Activated T-cell treated with anti-CD3 and anti-CD28 coated beads for 48 hours (primary cell): ENCODE results near the gene PNPLA7.
A peak's percentile ranks its signal among the peaks of the same experiment; 100 is the strongest.
"Not testable (repeated sequence)": the region's sequence is repeated elsewhere in the genome, so short reads cannot be mapped to it uniquely, and the experiment has no call there.

ENCODE experiments used
- DNase-seq: peaks from one replicate; pipeline ENCODE4 v3.0.0-alpha.2; 2020; ENCODE audit warnings: low read depth

Gene PNPLA7

DNA sequence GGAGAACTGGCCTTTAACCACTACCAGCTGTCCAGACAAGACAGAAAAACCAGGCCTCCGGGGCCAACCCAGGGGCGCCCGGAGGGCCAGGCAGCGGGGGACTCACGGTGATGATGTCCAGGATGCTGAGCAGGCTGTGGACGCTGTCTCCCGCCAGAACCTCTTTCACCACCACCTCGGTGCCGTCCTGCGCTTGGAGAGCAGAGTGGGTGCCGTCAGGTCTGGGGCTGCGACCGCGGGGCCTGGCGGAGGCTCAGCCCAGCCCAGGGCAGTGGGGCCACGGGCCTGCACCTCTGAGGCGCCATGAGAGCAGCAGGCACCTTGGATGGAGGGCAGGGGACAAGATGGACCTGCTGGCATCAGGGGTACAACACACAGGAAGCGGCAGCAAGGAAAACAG lies 9.7 kb downstream of the PNPLA7 start:
- DNase-seq: no peak

DNA sequence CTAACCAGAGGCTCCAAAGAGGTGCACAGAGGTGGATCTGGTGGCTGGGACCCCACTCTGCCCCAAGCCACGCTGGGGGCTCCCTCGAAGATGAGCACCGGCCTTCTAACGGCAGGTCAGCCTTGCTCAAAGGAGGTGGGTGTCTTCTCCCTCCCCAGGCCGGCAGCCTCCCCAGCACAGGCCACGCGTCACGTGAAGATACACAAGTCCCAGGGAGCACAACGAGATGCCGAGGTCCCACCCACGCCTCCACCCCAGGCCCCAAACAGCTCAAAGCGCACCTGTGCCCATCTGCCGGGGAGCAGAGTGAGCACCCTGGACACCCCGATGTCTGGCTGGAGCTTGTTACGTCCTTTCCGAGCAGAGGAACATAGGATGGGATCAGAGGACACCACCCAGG lies 12.1 kb downstream of the PNPLA7 start:
- no peak for DNase-seq

DNA sequence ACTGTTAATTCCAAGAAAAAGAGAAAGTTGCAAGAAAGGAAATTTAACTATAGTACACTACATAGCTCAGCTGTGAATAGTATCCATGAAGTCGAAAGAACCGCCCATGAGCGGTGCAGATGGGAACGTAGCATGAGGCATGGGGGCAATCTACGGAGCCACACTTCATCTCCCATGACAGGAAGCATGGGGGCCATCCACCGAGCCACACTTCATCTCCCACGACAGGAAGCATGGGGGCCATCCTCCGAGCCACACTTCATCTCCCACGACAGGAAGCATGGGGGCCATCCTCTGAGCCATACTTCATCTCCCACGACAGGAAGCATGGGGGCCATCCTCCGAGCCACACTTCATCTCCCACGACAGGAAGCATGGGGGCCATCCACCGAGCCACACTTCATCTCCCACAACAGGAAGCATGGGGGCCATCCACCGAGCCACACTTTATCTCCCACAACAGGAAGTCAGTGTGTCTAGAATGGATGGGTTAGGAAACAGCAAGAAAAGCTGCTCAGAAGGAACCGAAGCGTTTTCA lies 13.5 kb downstream of the PNPLA7 start:
- DNase-seq: not testable (repeated sequence)

DNA sequence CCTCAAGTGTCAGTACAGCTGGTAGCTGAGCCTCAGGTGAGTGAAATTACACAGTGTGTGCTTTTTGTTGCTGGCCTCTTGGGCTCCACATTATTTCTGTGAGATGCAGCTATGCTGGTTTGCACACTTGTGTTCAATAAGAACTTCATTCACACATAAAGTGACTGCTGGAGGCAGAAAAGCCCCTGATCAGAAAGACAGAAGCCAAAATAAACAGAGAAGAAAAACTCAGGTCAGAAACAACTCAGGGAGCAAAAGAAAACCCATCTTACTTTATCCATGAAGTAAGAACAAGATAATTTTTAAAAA lies 15.1 kb downstream of the PNPLA7 start:
- peak; percentile 18 for DNase-seq

DNA sequence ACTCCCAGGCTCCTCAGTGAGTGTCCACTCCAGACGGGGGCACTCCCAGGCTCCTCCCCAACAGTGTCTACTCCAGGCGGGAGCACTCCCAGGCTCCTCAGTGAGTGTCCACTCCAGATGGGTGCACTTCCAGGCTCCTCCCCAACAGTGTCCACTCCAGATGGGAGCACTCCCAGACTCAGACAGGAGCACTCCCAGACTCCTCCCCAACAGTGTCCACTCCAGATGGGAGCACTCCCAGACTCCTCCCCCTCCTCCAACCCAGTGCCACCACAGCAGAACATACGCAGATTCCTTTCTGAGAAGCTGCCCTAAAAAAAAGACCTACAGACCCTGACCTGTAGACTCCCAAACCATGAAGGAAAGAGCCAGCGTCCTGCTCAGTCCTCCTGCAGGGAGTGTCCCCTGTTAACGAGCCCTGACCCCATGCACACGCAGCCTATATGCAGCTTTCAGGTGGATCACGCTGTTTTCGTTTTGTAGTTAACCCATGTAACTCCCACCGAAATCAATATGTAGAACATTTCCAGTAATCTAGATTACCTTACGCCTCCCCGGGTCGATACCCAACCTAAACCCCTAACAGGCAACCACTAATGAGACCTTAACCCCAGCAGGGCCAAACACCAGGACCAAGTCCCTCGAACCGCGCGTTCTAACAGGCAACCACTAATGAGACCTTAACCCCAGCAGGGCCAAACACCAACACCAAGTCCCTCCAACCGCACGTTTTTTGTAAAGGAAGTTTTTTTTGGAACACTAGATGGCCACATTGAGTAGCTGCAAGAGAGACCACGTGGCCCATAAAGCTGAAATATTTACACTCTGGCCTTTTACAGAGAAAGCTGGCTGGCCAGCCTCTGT lies 15.7 kb downstream of the PNPLA7 start:
- no peak for DNase-seq

DNA sequence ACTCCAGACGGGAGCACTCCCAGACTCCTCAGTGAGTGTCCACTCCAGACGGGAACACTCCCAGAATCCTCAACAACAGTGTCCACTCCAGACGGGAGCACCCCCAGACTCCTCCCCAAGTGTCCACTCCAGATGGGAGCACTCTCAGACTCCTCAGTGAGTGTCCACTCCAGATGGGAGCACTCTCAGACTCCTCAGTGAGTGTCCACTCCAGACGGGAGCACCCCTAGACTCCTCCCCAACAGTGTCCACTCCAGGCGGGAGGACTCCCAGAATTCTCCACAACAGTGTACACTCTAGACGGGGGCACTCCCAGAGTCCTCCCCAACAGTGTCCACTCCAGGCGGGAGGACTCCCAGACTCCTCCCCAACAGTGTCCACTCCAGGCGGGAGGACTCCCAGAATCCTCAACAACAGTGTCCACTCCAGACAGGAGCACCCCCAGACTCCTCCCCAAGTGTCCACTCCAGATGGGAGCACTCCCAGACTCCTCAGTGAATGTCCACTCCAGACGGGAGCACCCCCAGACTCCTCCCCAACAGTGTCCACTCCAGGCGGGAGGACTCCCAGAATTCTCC lies 17.2 kb downstream of the PNPLA7 start:
- not testable (repeated sequence) for DNase-seq

DNA sequence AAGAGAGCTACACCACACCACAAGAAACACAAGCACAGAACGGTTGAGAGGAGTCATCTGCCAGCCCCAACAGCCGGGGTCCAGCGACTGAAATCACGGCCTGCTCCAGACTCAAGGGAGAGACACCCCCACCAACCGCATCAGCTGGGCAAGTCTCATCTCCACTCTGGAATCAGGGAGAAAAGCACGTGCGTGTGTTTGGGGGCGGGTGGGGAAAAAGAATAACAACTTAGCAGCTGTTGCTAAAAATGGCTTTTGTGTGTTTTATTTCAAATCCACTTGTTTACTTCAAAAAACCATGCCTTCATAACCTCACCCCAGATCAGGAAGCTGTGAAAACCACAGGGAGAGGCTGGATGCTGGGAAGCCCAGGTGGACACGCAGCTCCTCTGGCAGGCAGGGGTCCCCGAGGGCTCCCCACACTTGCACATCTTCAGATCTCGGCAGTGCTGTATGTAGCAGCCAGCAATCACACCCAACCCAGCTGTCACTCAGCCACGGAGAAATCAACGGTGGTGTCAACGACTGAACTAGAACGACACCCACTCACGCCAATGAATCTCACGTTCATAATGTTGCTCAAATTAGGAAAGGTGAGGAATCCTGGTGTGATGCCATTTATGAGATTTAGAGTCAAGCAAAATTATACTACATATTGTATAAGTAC lies 19.0 kb downstream of the PNPLA7 start:
- no peak for DNase-seq

DNA sequence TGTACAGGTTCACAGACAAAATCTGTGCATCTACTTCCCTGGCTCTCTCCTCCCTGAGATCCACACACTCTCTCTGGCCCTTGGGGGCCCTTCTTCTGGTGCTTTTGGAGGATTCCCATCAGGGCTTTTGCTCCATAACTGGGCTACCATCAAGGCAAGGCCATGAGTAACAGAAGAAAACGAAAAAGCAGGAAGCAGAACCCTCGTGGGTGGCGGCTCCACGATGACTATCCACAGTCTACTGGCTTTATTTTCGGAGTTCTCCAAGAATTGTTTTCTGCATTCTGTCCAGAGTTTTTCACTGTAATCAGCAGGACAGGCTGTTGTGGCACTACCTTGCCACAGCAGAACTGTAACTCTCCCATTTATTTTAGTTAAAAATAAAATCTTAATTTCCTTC lies 19.9 kb downstream of the PNPLA7 start:
- DNase-seq: no peak

DNA sequence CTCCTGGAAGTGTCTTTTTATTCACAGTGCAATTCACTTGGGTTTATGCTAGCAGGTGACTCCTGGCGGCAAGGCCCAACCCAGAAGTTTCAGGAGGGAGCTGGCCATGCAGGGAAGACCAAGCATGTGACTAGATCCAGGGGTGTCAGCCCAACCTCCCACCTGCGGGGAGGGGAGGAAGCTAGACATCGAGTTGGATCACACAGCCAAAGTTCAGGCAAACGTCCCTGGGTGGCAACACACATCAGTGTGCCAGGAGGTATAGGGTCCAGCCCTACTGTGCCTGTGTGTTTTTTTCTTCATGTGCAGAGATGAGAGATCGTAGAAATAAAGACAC lies 25.3 kb downstream of the PNPLA7 start:
- DNase-seq: no peak

DNA sequence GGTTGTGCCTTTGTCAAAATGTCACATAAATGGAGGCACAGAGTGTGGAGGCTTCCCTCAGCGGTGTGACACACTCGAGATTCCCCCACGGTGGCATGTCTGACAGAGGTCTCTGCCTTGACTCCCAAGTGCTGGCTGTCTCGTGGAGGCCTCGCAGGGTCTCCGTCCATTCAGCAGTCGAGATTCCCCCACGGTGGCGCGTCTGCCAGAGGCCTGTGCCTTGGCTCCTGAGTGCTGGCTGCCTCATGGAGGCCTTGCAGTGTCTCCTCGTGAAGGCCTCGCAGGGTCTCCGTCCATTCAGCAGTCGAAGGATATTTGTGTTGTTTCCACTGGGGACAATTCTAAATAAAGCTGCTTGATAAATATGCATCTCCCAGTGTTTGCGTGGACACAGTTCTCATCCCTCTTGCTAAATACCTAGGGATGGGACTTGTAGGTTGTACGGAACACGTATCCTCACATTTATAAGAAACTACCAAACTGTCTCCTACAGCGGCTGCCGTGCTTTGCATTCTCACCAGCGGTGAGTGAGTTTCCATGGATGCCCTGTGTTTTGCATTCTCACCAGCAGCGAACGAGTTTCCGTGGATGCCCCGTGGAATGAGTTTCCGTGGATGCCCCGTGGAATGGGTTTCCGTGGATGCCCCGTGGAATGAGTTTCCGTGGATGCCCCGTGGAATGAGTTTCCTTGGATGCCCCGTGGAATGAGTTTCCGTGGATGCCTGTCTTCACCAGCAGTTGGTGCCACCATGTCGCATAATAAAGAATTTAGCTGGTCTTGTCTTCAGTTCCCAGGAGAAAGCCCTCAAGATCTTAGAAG lies 25.8 kb downstream of the PNPLA7 start:
- DNase-seq: no peak

DNA sequence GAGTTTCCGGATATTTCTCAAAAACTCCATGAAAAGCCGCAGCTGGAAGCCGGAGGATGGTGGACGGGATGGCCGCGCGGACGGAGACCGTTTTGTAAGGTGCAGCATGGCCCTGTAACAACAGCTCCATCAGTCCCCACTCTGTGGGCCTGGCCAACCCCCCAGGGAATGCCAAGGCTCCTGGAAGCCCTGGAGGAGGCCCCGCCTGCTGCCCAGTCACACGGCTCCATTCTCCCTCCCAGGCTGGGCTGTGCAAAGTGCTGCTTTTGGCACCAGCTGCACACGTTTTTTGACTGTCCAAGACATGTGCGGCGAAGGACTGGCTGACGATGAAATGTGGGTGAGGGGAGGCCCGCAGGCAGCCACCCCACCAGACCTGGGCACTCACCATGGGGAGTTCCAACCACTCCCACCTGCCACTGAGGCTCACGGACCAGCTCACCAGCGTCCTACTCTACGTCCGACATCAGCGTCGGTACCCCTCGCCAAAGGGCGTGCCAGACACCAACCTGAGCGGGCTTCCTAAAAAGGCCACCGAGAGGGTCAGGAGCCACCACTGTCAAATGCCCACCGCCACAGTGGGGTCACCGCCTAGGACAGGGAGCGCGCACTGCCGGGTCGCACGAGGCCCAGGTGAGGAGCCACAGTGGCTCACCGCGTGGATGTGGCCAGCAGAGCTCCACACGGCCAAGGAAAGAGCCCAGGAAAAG lies 27.3 kb downstream of the PNPLA7 start:
- DNase-seq: no peak

DNA sequence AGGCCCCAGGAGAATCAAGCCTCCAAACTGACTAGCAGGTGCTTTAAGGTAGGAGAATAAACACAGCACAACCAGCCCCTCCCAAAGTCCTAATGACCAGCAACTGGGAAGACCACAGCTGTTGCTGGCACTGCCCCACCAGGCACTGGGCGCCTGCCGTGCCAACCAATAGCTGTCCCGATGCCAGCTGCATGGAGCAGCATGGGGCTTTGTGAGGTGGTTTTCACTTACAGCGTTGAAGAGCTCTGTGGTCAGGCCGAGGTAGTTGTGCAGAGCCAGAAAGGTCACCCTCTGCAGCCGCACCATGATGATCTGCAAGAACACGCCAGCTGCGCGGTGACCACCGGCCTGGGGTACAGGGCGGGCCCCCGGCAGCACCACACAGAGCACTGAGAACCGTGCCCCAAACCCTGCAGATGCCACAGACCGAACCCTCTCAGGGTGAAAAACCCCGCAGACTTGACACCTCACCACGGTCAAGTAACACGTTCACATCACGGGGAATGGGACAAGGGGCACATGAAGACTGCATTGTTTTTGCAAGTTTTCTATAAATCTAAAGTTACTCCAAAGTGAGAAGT lies 28.7 kb downstream of the PNPLA7 start:
- DNase-seq: no peak

DNA sequence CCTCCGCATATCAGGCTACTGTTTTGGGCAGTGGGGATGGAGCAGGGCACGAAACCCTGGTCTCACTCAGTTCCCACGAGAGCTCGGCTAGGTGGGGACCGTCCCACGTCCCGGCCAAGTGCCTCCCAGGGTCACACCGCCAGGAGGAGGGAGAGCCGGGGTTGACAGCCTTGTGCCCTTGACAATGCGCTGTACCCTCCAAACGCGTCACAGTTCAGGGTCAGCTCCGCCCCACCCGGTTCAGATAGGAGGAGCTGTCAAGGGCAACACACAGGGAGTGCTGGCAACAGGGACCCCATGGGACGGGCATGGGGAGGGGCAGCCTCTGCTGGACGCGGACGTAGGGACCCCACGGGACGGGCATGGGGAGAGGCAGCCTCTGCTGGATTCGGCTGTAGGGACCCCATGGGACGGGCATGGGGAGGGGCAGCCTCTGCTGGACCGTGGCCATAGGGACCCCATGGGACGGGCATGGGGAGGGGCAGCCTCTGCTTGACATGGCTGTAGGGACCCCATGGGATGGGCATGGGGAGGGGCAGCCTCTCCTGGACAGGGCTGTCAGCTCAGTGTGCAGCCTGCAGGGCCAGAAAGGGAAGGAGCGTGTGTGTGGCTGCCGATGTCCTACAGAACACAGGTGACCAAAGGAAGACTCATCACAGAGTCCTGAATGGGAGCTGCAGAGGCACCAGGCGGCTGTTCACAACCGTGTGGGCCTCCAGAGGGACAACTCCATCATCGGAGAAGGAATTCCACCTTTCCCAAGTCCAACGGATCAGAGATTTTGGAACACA lies 29.4 kb downstream of the PNPLA7 start:
- no peak for DNase-seq

DNA sequence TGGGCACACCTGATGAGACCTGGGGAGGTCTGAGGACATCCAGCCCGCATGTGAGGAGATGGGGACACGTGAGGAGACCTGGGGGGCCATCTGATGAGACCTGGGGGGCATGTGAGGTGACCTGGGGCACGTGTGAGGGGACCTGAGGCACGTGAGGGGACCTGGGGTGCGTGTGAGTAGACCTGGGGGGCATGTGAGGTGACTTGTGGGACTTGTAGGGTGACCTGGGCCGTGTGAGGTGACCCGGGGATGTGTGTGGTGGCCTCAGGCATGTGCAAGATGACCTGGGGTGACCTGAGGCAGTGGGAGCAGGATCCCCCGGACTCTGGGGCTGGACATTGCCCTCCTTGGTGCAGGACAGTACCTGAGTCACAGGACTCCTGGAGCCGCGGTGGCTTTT lies 30.6 kb downstream of the PNPLA7 start:
- DNase-seq: no peak

DNA sequence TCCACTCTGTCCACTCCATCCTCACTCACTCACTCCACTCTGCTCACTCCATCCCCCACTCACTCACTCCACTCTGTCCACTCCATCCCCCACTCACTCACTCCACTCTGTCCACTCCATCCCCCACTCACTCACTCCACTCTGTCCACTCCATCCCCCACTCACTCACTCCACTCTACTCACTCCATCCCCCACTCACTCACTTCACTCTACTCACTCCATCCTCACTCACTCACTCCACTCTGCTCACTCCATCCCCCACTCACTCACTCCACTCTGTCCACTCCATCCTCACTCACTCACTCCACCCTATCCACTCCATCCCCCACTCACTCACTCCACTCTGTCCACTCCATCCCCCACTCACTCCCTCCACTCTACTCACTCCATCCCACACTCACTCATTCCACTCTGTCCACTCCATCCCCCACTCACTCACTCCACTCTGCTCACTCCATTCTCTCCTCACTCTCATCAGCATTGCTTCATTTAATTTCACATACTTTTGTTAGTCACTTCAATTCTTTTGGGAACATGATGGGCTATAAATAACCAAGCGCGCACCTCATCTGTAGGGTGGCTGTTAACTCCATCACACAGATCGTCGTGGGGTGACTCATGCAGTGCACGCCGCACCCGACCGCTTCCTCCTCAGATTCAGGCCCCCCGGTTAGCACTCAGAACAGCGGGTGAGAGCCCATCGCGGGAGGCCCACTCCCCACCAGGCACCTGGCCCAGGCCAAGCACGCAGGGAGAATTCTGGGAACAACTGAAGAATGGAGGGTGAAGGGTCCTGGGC lies 31.3 kb downstream of the PNPLA7 start:
- DNase-seq: not testable (repeated sequence)

DNA sequence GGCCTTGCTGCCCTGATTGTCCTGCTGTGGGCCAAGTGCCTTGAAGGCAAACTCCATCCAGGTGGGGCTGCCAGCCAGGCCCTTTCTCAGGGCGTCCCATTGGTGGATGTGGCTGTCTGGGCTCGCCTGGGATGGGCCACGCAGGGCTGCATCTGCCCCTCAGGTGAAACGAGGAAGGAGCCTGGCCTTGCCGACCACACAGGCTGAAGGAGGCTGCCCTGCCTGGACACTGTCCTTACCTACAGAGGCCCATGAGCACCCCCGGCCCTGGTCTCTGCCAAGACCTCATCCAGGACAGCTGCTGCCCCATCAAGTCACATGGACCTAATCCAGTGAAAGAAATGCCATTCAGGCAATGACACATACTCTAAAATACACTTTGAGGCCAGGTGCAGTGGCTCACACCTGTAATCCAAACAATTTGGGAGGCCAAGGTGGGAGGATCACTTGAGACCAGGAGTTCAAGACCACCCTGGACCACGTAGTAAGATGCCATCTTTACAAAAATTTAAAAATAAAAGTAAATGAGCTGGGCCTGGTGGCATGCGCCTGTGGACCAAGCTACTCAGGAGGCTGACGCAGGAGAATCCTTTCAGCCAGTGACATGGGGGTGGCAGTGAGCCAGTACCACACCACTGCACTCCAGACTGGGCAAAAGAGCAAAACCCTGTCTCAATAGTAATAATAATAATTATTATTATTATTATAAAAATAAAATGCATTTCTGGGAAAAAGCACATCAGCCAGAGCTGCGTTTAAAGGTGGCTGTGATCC lies 33.9 kb downstream of the PNPLA7 start:
- DNase-seq: no peak

DNA sequence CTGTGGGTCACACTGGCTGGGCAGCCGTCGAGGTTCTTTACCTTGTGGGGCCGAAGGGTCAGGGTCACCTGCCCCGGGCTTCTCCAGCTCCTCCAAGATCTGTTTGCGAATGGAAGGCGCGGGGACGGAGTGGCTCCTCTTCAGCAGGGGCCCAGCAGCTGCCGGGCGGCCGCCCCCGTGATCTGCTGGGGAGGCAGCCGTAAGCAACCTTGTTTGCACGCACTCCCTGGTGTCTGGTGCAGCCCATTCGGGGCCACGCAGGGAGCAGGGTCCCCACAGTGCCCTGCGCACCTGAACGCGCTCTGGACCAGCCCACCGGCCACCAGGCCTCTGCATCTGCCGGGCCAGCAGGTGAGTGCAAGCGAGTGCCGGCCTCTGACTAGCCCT lies 34.9 kb downstream of the PNPLA7 start:
- DNase-seq: no peak

DNA sequence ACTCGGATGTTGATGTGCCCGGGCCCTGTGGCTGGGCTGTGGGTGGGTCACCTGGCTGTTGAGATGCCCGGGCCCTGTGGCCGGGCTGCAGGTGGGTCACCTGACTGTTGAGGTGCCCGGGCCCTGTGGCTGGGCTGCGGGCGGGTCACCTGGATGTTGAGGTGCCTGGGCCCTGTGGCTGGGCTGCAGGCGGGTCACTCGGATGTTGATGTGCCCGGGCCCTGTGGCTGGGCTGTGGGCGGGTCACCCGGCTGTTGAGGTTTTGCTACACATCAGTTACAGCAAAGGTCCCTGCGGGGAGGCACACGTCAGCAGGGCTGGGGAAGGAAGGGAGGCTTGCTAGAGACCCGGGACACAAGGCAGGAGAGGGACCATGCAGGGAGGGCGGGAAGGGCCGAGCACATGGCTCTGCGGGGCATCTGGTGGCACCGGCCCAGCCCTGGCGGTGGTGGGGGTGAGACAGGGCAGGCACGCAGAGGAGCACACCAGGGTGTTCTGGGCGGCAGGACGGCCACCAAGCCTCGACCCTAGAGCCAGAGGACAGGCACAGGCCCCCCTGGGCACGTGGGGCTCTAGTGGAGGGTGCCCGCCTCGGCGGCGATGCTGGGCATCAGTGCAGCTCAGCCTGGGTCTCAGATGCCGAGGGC lies 35.4 kb downstream of the PNPLA7 start:
- DNase-seq: no peak
